Measurements from ENCODE around the gene NOTCH4. TPM values are rescaled to one million over a fixed set of nuclear protein-coding genes. Genes with fewer than 3 reads are reported as not detected.
A peak's percentile ranks its signal among the peaks of the same experiment; 100 is the strongest.
"Not testable (repeated sequence)": the region's sequence is repeated elsewhere in the genome, so short reads cannot be mapped to it uniquely, and the experiment has no call there.

Gene NOTCH4
- total and polyA plus RNA-seq, 2 donors = 11.2 to 27.6 TPM

DNA sequence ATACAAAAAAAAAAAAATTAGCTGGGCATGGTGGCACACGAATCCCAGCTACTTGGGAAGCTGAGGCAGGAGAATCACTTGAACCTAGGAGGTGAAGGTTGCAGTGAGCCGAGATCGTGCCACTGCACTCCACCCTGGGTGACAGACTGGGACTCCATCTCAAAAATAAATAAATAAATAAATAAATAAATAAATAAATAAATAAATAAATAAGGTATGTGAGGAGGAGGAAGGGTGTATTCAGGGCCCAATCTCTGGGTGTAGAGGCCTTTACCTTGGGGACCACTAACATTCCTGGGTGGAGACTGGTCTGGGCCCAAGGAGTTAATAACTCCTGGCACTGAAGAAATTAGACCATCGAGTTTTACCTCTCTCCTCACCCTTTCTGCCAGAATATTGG, 12.4 kb downstream of the NOTCH4 start:
- not testable (repeated sequence) for H3K4me1 ChIP-seq (ENCODE audit: insufficient read depth); H3K36me3 ChIP-seq (ENCODE audit: insufficient read depth); H3K4me3 ChIP-seq (ENCODE audit: low read depth, low read length); DNase-seq (ENCODE audit: extremely low spot score); H3K27ac ChIP-seq (ENCODE audit: low read depth)
- WGBS = 85% methylated on average over 4 of the region's 4 CpGs

DNA sequence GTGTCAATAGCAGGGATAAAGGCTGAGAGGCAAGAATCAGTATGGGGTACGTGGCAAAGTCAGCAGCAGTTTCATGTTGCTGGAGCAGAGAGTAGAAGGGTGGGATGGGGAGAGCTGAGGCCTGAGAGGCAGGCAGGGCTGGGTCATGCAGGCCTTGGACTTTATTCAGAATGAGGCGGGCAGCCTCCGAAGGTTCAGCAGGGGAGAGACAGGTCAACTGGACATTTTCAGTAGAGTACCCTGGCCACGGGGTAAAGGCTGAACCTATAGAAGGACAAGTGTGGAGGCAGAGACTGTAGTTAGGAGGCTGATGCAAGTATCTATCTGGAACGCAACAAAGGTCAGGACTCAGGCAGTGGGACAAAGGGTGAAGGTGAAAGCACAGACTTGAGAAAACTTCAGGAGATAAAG, 13.7 kb downstream of the NOTCH4 start:
- Histone ChIP-seq H3K36me3 (ENCODE audit: insufficient read depth) (no peaks in the 10 kb centered on the region), H3K27ac (ENCODE audit: low read depth) (no peak overlapping the region), H3K4me1 (ENCODE audit: insufficient read depth) (no peaks in the 10 kb centered on the region), H3K4me3 (ENCODE audit: low read depth, low read length) (no peak overlapping the region)
- WGBS = 85% methylated on average over 5 of the region's 5 CpGs
- DNase-seq (ENCODE audit: extremely low spot score) = no peak

GRCh38 chr6:32208996-32209395, 14.9 kb downstream of the NOTCH4 start:
- Histone ChIP-seq H3K27ac (ENCODE audit: low read depth) (no peak overlapping the region), H3K4me1 (ENCODE audit: insufficient read depth) (no peaks in the 10 kb centered on the region), H3K36me3 (ENCODE audit: insufficient read depth) (no peaks in the 10 kb centered on the region), H3K4me3 (ENCODE audit: low read depth, low read length) (no peak overlapping the region)
- DNase-seq (ENCODE audit: extremely low spot score) = no peak
- WGBS = 83% methylated on average over 1 of the region's 1 CpG

DNA sequence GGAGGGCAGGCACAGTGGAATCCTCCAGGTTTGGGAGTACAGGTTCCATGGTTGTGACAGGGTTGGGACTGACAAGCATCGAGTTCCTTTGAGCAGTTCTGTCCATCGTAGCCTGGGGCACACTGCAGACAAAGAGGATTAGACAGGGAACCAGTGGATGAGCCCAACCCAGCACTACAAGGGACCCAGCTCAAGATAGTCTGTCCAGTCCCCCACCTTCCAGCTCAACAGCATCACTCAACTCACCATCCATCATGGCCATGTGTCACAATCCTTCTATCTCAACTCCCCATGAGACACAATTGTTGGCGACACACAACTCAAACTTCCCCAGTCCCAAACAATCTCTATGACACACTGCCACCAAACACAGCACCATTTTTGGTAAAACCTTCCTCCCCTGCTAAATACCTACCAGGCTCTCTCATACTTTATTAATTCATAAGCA, 19.6 kb downstream of the NOTCH4 start:
- DNase-seq (ENCODE audit: extremely low spot score) = no peak
- Histone ChIP-seq H3K4me1 (ENCODE audit: insufficient read depth) (no peaks in the 10 kb centered on the region), H3K27ac (ENCODE audit: low read depth) (no peak overlapping the region), H3K4me3 (ENCODE audit: low read depth, low read length) (no peak overlapping the region), H3K36me3 (ENCODE audit: insufficient read depth) (no peaks in the 10 kb centered on the region)
- WGBS = 87% methylated on average over 3 of the region's 3 CpGs

DNA sequence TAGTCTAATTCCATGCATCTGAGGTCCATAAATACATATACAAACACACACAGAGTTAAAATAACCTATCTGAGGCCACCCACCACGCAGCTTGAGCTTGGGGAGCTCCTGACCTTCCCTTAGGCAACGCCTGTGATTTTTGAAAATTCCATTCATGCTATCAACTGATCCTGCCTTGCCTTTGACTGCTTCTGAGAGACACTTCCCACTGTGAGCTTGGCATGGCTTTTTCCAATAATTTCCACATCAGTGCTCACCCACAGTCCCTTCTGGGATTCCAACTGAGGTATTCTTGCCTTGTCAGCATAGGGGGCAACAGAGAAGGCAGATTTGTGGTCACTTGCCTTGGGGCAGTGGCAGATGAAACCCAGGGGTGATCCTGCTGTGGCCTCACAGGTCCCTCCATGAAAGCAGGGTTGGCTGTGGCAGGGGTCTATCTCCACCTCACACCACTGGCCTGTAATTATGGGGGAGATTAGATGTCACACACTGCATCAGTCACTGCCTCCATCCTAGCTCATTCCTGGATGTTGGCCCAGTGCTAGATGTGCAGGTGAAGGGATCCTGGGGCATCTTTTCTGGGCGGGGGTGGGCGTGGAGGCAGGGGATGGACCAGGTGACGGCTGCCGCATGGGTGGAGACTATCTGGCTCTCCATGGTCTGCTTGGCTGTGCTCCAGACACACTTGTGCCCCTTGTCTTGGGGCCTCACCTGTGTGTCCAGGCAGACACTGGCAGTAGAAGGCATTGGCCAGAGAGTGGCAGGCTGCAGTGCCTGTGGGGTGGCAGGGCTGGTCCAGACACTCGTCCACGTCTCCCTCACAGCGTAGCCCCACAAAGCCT, 20.2 kb downstream of the NOTCH4 start:
- Histone ChIP-seq H3K4me3 (ENCODE audit: low read depth, low read length) (no peak overlapping the region), H3K27ac (ENCODE audit: low read depth) (no peak overlapping the region), H3K4me1 (ENCODE audit: insufficient read depth) (no peaks in the 10 kb centered on the region), H3K36me3 (ENCODE audit: insufficient read depth) (no peaks in the 10 kb centered on the region)
- WGBS = 78% methylated on average over 9 of the region's 9 CpGs
- DNase-seq (ENCODE audit: extremely low spot score) = no peak

DNA sequence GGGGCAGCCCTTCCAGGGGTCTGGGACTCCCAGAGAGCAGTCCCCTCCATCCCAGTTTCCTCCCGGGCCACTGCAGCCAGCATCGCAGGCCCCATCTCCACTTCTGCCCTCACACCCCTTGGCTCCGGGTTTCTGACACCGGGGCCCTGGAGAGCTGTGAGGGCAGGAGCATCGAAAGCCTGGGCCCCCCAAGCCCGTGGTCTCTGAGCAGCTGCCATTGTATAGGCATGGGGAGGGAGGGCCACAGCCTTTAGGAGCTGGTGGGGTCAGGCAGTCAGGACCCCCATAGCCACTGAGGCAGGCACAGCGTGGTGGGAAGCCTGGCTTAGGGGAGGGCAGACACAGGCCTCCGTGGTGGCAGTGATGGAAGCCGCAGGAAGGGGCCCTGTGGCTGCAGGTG, 21.7 kb downstream of the NOTCH4 start:
- DNase-seq (ENCODE audit: extremely low spot score) = no peak
- H3K27ac ChIP-seq (ENCODE audit: low read depth) = no peak overlapping the region
- no peaks in the 10 kb centered on the region for H3K4me1 ChIP-seq (ENCODE audit: insufficient read depth)
- 83% methylated on average over 9 of the region's 9 CpGs for WGBS
- H3K36me3 ChIP-seq (ENCODE audit: insufficient read depth) = no peaks in the 10 kb centered on the region
- no peak overlapping the region for H3K4me3 ChIP-seq (ENCODE audit: low read depth, low read length)

GRCh38 chr6:32200711-32201475, 23.0 kb downstream of the NOTCH4 start:
- H3K4me1 ChIP-seq (ENCODE audit: insufficient read depth) = no peaks in the 10 kb centered on the region
- H3K27ac ChIP-seq (ENCODE audit: low read depth) = no peak overlapping the region
- no peaks in the 10 kb centered on the region for H3K36me3 ChIP-seq (ENCODE audit: insufficient read depth)
- 89% methylated on average over 13 of the region's 13 CpGs for WGBS
- H3K4me3 ChIP-seq (ENCODE audit: low read depth, low read length) = no peak overlapping the region
- DNase-seq (ENCODE audit: extremely low spot score) = no peak

GRCh38 chr6:32198866-32199265, 25.0 kb downstream of the NOTCH4 start:
- Histone ChIP-seq H3K4me3 (ENCODE audit: low read depth, low read length) (no peak overlapping the region), H3K36me3 (ENCODE audit: insufficient read depth) (no peaks in the 10 kb centered on the region), H3K27ac (ENCODE audit: low read depth) (no peak overlapping the region), H3K4me1 (ENCODE audit: insufficient read depth) (no peaks in the 10 kb centered on the region)
- WGBS = 84% methylated on average over 17 of the region's 17 CpGs
- DNase-seq (ENCODE audit: extremely low spot score) = no peak

GRCh38 chr6:32198345-32198696, 25.5 kb downstream of the NOTCH4 start:
- no peaks in the 10 kb centered on the region for H3K36me3 ChIP-seq (ENCODE audit: insufficient read depth)
- WGBS = 75% methylated on average over 3 of the region's 3 CpGs
- no peak overlapping the region for H3K4me3 ChIP-seq (ENCODE audit: low read depth, low read length)
- H3K27ac ChIP-seq (ENCODE audit: low read depth) = no peak overlapping the region
- DNase-seq (ENCODE audit: extremely low spot score) = no peak
- no peaks in the 10 kb centered on the region for H3K4me1 ChIP-seq (ENCODE audit: insufficient read depth)

DNA sequence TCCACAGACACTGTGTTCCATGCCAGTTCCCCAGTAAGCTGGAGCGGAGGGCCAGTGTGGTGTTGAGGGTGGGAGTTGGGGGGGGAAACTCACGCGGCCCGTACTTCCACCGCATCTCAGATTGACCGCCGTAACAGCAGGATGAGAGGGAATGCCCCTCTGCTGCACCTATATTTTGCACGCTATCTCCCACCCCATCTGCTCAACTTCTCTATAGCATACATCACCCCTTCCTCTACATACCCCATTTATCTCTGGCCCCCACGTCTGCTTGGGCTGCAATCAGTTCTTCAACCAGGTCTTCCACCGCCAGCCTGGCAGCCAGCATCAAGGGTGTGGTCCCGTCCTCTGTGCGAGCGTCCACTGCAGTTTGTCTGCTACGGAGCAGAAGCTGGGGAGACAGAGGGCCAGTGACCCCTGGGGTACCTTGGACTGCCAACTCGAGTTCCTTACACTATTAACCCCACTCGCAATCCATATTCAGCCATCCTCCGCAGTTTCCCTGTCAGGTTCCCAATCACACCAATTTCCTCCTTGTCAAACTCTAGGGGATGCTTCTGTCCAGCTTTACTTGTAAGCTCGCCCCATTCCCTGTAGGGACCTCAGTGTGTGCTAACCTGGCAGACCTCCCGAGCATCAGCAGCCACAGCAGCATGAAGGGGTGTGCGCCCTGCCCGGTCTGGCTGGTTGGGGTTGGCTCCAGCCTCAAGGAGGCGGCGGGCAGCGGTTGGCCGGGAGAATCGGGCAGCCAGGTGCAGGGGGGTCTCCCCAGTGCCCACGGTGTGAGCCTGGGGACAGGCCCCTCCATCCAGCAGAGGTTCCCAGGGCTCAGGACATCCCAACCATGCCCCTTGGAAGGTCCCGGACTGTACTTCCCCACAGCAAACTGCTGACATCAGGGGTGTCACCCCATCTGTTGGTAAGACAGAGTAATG, 26.9 kb downstream of the NOTCH4 start:
- DNase-seq (ENCODE audit: extremely low spot score) = no peak

DNA sequence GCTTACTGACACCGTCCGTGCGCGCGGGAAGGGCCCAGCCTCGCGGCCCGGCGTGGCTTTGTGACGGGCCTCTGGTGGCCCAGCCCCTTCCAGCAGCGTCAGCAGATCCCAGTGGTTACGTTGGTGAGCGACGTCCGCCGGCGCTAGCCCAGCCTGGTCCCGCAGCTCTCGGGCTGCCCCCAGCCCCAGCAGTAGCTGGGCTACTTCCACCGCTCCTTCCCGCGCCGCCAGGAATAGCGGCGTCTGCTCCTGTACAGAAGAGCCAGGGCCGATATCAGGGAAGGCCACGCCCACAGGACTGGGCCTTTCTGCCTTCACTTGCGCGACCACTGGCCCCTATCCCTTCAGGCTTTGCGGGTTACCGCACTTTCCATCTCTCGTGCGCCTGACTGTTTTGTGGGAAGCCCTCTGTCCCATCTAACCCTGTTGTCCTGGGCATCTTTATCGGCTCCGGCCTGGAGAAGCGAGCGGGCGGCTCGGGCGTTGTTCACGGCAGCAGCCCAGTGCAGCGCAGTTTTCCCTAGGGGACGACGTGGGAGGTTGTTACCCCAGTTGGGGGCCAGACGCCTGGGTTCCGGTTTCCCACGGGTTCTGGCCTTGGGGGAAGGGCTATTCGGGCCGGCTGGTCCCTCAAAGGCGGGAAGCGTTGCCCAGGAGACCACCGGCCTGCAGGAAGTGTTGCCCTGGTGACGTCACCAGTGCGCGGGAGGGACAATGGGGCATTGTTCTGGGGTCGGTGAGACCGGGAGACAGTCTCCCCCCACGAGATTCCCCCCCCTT, 27.8 kb downstream of the NOTCH4 start:
- under 1% methylated on average over 58 of the region's 58 CpGs for WGBS
- Histone ChIP-seq H3K27ac (ENCODE audit: low read depth) (peak overlapping the region; percentile 97), H3K4me1 (ENCODE audit: insufficient read depth) (no peaks in the 10 kb centered on the region), H3K36me3 (ENCODE audit: insufficient read depth) (no peaks in the 10 kb centered on the region), H3K4me3 (ENCODE audit: low read depth, low read length) (peak overlapping the region; percentile 41)
- DNase-seq (ENCODE audit: extremely low spot score) = peak; percentile 87

More for the DNA sequence above, 26.9 kb downstream of the NOTCH4 start:
- H3K36me3 ChIP-seq (ENCODE audit: insufficient read depth) = no peaks in the 10 kb centered on the region
- 20% methylated on average over 28 of the region's 28 CpGs for WGBS
- peak overlapping the region; percentile 41 for H3K4me3 ChIP-seq (ENCODE audit: low read depth, low read length)
- no peaks in the 10 kb centered on the region for H3K4me1 ChIP-seq (ENCODE audit: insufficient read depth)
- H3K27ac ChIP-seq (ENCODE audit: low read depth) = peak overlapping the region; percentile 97

DNA sequence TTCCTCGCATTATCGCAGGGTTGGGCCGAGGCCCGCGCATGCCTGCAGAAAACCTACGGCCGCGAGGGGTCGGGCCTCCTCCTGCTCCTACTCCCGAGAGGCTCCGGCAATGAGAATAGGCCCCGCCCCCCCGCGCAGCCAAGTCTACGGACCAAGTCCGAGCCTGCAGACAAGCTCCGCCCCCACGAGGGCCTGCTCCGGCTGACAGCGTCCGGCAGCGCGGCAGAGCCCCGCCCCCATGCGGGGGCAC, 28.3 kb downstream of the NOTCH4 start:
- no peak overlapping the region for H3K27ac ChIP-seq (ENCODE audit: low read depth)
- no peaks in the 10 kb centered on the region for H3K4me1 ChIP-seq (ENCODE audit: insufficient read depth)
- DNase-seq (ENCODE audit: extremely low spot score) = peak; percentile 99
- H3K4me3 ChIP-seq (ENCODE audit: low read depth, low read length) = peak overlapping the region; percentile 41
- H3K36me3 ChIP-seq (ENCODE audit: insufficient read depth) = no peaks in the 10 kb centered on the region
- WGBS = under 1% methylated on average over 25 of the region's 25 CpGs
